HG03066 (cell line): ENCODE data around the gene PTPN21.

ENCODE experiments used
- ATAC-seq: cut with Tn5 transposase; IDR thresholded peaks from one replicate; pipeline ENCODE4 v1.9.1; 2021; ENCODE audit warnings: low read depth; ENCODE audit not compliant: unreplicated experiment

The PTPN21 gene

DNA sequence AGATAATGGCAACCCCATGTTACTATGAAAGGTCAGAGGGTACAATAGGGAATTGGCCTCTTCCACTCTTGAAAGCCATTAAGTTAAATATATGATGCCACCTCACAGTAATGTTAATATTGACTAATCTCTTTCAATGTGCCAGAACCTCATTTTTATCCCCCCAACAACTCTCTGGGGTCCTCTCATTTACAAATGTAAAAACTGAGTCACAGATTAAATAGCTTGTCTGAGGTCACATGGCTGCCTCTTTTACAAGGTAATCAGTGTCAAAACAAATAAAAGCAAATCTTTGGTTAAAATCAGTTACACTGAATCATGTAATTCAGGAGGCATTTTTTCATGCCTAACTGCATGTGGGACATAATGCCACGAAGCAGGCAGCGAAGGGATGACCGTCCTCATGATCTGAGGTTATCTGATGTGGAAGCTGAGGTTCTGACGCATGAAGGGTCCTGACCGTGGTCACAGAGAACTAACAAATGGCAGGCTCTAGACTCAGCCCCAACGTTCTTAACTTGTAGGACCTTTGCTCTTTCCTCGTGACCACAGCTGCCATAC lies 78.5 kb downstream of the PTPN21 start:
- ATAC-seq = no peak

DNA sequence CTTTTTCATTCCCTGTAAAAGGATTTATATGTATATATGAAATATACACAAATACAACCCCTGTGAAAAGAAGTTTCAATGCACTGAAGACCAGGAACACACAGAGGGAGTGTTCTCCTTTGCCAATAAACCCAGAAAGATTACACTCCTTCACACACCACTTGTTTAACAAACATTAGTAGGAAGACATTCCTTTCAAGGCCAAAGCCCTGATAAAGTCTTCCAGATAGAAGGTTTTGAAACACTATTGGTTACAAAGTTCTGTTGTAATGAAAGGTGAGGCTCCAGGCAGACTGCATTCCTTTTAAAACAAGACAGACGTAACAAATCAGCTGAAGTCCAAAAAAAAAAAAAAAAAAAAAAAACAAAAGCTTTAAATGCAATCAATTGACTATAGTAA lies 81.0 kb downstream of the PTPN21 start:
- ATAC-seq = no peak

DNA sequence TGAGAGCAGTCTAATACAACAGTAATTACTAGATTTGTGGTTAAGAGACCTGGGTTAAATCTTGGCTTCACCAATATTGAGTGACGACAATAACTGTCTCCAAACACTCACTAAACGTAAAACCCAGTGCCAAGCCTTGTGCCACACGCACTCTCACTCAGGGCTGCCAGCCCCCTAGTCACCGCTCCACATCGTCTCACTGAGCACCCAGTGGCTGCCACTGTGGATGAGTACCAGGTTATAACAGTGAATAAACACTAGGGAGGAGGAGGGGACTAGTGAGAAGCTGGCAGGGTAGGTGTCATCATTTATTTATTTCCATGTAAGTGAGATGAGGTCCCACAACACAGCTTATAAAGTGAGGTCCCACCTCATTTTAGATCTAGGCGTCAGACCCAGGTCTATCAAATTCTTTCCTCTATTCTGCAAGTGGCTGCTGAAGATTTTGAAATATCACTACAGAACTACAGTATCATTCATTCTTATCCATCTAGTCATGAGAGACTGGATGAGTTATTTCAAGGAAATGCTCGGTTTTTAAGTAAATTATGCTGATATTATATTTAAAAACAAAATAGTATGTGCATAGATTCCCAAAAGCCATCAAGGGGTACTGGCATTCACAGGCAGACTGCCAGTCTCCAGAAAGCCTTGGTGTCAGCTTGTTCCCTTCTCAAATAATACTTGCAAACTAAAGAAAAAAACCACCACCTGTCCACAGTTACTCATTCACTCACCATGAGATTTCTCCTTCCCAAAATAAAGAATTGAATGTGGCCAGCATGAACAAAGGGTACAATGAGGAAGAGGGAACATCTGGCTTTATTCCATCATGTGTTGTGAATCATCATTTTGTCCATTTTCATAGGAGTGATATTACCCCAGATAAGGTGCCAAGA lies 84.0 kb downstream of the PTPN21 start:
- ATAC-seq = no peak

- no peak for ATAC-seq
Measured at GRCh38 chr14:88468406-88468805, 86.4 kb downstream of the PTPN21 start.

DNA sequence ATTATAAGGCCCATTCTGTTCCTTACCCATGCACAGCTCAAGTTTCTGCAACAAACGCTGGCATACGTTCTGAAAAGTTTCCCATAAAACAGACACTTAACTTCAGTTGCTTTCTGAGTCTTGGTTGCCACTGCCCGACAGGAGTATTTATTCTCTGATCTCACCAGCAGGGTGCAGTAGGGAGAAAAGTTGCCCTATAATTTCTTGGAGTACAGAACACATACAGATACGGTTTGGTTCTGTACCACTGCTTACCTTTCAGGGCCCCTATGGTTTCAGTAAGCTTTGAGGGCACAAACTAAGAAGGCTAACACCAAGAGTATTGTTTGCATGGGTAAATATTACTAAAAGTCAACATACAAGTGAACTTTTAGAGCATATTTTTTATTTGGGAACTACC lies 91.5 kb downstream of the PTPN21 start:
- no peak for ATAC-seq

GRCh38 chr14:88454886-88455285 lies 99.9 kb downstream of the PTPN21 start:
- no peak for ATAC-seq

DNA sequence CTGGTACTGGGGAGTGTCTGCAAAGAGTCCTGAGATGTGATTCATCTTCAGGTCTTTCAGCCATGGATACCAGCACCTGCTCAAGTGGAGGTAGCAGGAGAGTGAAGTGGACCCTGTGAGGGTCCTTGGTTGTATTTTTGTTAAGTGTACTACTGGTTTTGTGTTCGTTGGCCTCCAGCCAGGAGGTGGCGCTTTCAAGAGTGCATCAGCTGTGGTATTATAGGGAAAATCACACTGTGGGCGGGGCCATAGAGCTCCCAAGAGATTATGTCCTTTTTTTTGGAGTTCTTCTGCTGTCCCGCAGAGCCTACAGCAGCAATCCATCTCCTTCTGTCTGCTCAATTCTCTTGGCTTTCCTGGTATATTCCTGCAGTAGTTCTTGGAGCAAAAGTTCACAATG lies 102.6 kb downstream of the PTPN21 start:
- ATAC-seq = no peak

DNA sequence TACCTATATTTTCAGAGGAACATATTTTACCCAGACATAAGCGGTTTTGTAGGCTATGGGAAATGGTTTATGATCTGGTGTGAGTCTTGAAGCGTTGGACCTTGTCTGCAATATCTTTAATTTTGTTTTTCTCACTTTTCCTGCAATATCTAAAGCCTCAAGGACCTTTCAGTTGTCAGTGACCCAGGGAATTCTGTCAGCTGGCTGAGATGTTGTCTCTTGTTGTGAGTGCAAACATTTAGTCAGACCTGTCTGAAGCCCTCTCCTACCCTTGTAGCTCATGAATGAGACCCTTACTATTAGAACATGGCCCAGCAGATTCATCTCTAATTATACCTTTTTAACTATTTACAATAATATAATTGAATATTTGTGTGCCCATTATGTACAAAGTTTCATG lies 115.7 kb downstream of the PTPN21 start:
- no peak for ATAC-seq

DNA sequence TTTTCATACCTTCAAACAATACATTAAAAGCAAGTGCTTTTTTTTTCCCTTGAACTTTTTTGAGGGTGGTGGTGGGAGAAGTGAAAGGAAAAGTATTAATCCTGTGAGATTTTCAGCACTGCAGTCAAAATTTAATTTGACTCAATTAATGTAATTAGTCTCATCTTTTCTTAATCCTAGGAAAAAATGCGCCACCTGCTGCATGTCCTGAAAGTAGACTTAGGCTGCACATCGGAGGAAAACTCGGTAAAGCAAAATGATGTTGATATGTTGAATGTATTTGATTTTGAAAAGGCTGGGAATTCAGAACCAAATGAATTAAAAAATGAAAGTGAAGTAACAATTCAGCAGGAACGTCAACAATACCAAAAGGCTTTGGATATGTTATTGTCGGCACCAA lies 117.1 kb downstream of the PTPN21 start:
- ATAC-seq = no peak

- no peak for ATAC-seq
Measured at GRCh38 chr14:88430976-88431375, 123.8 kb downstream of the PTPN21 start.

DNA sequence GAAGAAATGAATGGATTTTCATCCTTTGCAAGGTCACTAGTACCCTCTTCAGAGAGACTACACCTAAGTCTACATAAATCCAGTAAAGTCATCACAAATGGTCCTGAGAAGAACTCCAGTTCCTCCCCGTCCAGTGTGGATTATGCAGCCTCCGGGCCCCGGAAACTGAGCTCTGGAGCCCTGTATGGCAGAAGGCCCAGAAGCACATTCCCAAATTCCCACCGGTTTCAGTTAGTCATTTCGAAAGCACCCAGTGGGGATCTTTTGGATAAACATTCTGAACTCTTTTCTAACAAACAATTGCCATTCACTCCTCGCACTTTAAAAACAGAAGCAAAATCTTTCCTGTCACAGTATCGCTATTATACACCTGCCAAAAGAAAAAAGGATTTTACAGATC lies 128.5 kb downstream of the PTPN21 start:
- ATAC-seq = no peak

DNA sequence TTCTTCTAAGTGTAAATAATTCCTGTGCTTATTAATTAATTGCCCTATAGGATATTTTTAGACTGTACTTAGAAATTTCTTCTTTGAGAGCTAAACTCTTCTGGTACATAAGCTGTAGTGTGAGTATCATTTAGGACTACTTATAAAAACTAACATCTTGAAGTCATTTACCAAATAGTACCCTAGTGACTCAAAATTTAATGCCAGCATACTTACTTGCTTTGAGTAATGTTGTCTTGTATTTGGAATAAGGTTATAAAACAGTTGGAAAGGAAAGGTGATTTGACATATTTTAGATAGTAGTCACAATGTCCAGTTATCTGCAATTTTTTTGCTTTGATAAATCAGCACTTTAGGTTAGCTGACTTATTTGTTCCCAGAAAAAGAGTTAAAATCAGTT lies 130.2 kb downstream of the PTPN21 start:
- ATAC-seq = no peak

GRCh38 chr14:88422919-88423650 lies 131.7 kb downstream of the PTPN21 start:
- ATAC-seq = no peak

DNA sequence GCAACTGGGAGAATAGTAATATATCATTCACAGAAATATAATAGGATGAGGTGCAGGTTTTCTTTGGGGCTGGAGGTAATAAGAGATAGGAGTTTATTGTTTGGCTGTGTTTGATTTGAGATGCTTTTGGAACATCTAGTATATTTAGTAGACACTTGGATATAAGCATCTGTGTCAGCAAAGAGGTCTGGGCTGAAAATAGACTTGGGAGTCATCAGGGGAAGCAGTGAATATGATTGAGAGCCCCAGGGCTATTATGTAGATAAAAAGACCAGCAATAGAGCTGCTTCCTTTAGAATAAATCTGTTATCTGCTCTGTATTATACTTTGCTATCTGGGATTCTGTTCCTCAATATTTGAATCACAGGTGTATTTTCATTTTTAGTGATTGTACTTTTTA lies 132.8 kb downstream of the PTPN21 start:
- no peak for ATAC-seq

- no peak for ATAC-seq
Measured at GRCh38 chr14:88421286-88421685, 133.5 kb downstream of the PTPN21 start.

GRCh38 chr14:88420187-88420586 lies 134.6 kb downstream of the PTPN21 start:
- no peak for ATAC-seq

DNA sequence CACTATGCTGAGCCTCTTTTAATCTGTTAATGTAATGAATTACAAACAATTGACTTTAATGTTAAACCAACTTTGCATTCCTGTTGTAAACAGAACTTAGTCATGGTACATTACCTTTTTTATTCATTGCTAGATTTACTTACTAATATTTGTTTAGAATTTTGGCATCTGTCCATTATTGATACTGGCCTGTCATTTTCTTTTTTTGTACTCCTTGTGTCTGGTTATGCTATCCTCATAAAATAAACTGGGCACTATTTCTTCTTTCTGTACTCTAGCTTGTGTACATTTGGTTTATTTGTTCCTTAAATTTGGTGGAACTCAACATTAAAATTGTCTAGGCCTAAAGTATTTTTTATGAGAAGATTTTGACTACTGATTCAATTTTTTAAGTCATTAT lies 137.2 kb downstream of the PTPN21 start:
- ATAC-seq = no peak
